Activated CD4-positive, alpha-beta T cell treated with anti-CD3 and anti-CD28 coated beads for 4 hours (primary cell): ENCODE results near the gene ERO1B.
"Not testable (repeated sequence)": the region's sequence is repeated elsewhere in the genome, so short reads cannot be mapped to it uniquely, and the experiment has no call there.

Source experiments
- DNase-seq, 2 donors: peaks; one replicate each; pipeline ENCODE4 v3.0.0-alpha.2; 2020

The ERO1B gene

GRCh38 chr1:236242568-236242967 is 39.2 kb downstream of the ERO1B start:
- no peak for DNase-seq

- no peak for DNase-seq
Observed at GRCh38 chr1:236240675-236241074, 41.1 kb downstream of the ERO1B start.

- DNase-seq = no peak
Observed at GRCh38 chr1:236239092-236239585, 42.6 kb downstream of the ERO1B start.

- DNase-seq = no peak
Observed at GRCh38 chr1:236235116-236235515, 46.6 kb downstream of the ERO1B start.

- no peak for DNase-seq
Observed at GRCh38 chr1:236228411-236228810, 53.3 kb downstream of the ERO1B start.

- no peak for DNase-seq
Observed at GRCh38 chr1:236222632-236223031, 59.1 kb downstream of the ERO1B start.

- DNase-seq = no peak
Observed at GRCh38 chr1:236220473-236220872, 61.3 kb downstream of the ERO1B start.

GRCh38 chr1:236214761-236215160 is 67.0 kb downstream of the ERO1B start:
- DNase-seq = no peak

GRCh38 chr1:236213534-236213933 is 68.2 kb downstream of the ERO1B start:
- no peak for DNase-seq

- DNase-seq = no peak
Observed at GRCh38 chr1:236211815-236212214, 69.9 kb downstream of the ERO1B start.

- no peak for DNase-seq
Observed at GRCh38 chr1:236209713-236210112, 72.0 kb downstream of the ERO1B start.

- DNase-seq = no peak
Observed at GRCh38 chr1:236209185-236209584, 72.6 kb downstream of the ERO1B start.

- no peak for DNase-seq
Observed at GRCh38 chr1:236207569-236207968, 74.2 kb downstream of the ERO1B start.

- DNase-seq = no peak
Observed at GRCh38 chr1:236207121-236207520, 74.6 kb downstream of the ERO1B start.

GRCh38 chr1:236206548-236206947 is 75.2 kb downstream of the ERO1B start:
- DNase-seq = no peak

- DNase-seq = no peak
Observed at GRCh38 chr1:236204656-236205055, 77.1 kb downstream of the ERO1B start.

- no peak for DNase-seq
Observed at GRCh38 chr1:236204039-236204438, 77.7 kb downstream of the ERO1B start.

- DNase-seq = no peak
Observed at GRCh38 chr1:236201786-236202185, 80.0 kb downstream of the ERO1B start.

GRCh38 chr1:236200925-236201324 is 80.8 kb downstream of the ERO1B start:
- no peak for DNase-seq

- DNase-seq = no peak
Observed at GRCh38 chr1:236193184-236193583, 88.6 kb downstream of the ERO1B start.

- not testable (repeated sequence) for DNase-seq
Observed at GRCh38 chr1:236188084-236188483, 93.7 kb downstream of the ERO1B start.

- DNase-seq = not testable (repeated sequence)
Observed at GRCh38 chr1:236186471-236186870, 95.3 kb downstream of the ERO1B start.

- no peak for DNase-seq
Observed at GRCh38 chr1:236185687-236186086, 96.1 kb downstream of the ERO1B start.

- DNase-seq = no peak
Observed at GRCh38 chr1:236181059-236181458, 100.7 kb downstream of the ERO1B start.

GRCh38 chr1:236179634-236180033 is 102.1 kb downstream of the ERO1B start:
- no peak for DNase-seq
